Prostate gland (tissue), 1 donor: ENCODE data around the gene SLC8A3.

Experiments
- POLR2A ChIP-seq: fragments of 450-650 bp; IDR thresholded peaks from one replicate; pipeline ENCODE4 v1.6.1; 2016; ENCODE audit warnings: antibody characterized with exemption, mild to moderate bottlenecking
- POLR2AphosphoS5 ChIP-seq: sonication (generic); formaldehyde crosslinking; IDR thresholded peaks from one replicate; pipeline ENCODE4 v1.6.1; 2017; ENCODE audit warnings: antibody characterized with exemption

GRCh38 chr14:70034257-70034656 lies 154.5 kb downstream of the SLC8A3 start:
- no peak for TF ChIP-seq POLR2A
- no peak for TF ChIP-seq POLR2AphosphoS5
